Sigmoid colon (tissue), 4 donors: ENCODE data around the gene KCNQ5.

Experiments used
- EP300 ChIP-seq, 4 donors: sonication (generic); formaldehyde crosslinking; IDR thresholded peaks; one replicate each; pipeline ENCODE4 v1.6.1; 2017; ENCODE audit warnings: antibody characterized with exemption in 4 of 4
- POLR2A ChIP-seq, 2 donors: fragments of 450-650 bp; IDR thresholded peaks; one replicate each; pipeline ENCODE4 v1.6.1; 2016; ENCODE audit warnings: antibody characterized with exemption in 2 of 2, mild to moderate bottlenecking in 2 of 2, moderate library complexity in 2 of 2
- TF ChIP-seq, protein P1 (sequence below), 4 experiments: fragments of 450-650 bp in 3 of 4; fragments of 200-600 bp in 1 of 4; IDR thresholded peaks; one replicate each; pipeline ENCODE4 v1.5.1; 2016 to 2019; ENCODE audit warnings: antibody characterized with exemption in 4 of 4, mild to moderate bottlenecking in 3 of 4, moderate library complexity in 2 of 4

DNA sequence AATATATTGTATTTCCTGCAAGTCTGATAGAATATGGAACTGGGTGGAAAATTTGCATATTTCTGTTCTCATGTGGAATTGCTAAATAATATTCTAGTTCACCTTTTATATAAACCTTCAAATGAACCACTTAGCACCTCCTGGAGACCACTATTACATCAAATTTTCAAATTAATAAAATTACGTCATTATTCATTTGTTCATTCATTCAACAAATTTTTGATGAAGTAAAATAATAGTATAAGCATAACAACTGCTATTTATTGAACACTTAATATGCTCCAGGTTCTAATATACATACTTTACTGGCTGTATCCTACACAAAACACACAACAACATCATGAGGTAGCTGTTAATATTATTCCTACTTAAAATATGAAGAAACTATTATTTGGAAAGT lies 215.1 kb downstream of the KCNQ5 start:
- no peak for TF ChIP-seq POLR2A (IDR thresholded peaks at IDR 0.05)
- TF ChIP-seq, protein P1, sequence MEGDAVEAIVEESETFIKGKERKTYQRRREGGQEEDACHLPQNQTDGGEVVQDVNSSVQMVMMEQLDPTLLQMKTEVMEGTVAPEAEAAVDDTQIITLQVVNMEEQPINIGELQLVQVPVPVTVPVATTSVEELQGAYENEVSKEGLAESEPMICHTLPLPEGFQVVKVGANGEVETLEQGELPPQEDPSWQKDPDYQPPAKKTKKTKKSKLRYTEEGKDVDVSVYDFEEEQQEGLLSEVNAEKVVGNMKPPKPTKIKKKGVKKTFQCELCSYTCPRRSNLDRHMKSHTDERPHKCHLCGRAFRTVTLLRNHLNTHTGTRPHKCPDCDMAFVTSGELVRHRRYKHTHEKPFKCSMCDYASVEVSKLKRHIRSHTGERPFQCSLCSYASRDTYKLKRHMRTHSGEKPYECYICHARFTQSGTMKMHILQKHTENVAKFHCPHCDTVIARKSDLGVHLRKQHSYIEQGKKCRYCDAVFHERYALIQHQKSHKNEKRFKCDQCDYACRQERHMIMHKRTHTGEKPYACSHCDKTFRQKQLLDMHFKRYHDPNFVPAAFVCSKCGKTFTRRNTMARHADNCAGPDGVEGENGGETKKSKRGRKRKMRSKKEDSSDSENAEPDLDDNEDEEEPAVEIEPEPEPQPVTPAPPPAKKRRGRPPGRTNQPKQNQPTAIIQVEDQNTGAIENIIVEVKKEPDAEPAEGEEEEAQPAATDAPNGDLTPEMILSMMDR (IDR thresholded peaks at IDR 0.05) = no peak
- TF ChIP-seq EP300 (IDR thresholded peaks at IDR 0.05) = no peak
